NCI-H146 treated with DMSO at 0.1 percent for 48 hours (cell line): Measurements from ENCODE around the gene NKX1-2.
"Not testable (repeated sequence)": the region's sequence is repeated elsewhere in the genome, so short reads cannot be mapped to it uniquely, and the experiment has no call there.

Experiments
- DNase-seq: peaks from one replicate; lab custom pipeline; 2025; ENCODE audit not compliant: unreplicated experiment; lab: John Stamatoyannopoulos, UW

Gene NKX1-2

DNA sequence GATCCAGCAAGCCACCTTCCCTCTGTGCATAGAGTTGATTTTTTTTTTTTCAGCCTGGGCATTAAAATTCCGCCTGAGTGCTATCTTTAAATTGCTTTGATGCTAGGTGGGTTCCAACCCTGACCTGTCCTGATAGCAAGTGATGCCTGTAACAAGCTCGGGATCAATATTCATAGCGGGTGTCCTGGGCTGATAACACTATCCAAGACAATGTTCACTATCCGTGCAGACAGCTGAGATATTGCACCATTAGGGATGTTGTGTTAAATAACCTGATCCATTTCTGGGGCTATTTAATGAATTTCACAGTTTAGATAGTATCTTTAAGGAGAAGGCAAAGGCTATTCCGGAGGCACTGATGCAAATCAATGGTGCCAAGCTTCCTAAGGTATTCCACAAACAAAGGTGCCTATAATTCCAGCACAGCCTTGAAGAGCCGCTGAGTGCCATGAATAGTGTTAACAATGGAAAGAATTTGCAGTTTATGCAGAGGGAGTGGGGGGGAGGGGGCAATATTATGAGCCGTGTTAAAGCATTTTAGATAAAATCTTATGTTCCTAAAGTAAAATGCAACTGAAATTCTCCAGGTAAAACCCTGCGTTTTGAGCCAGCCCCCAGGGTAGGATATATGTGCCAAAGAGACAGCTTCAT is 4.2 kb upstream of the NKX1-2 start:
- peak; percentile 29 for DNase-seq

DNA sequence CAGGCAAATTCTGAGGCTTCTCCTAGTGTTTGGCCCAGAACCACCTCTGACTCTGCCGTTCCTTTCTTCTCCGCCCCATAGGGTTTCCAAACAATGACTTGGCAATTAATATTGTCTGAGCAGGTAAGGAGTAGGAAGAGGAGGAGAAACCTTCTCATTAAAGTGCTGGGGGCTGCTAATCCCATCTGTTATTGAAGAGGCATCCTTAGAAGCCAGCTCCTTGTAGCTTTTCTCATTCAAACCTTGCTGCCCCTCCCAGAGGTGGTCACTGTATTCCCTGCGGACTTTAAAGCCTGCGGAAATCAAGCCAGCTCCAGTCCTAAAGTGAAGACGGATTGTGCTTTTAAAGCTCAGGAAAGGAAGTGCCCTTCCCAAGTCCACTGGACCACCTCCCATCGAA is 1.4 kb upstream of the NKX1-2 start:
- no peak for DNase-seq

DNA sequence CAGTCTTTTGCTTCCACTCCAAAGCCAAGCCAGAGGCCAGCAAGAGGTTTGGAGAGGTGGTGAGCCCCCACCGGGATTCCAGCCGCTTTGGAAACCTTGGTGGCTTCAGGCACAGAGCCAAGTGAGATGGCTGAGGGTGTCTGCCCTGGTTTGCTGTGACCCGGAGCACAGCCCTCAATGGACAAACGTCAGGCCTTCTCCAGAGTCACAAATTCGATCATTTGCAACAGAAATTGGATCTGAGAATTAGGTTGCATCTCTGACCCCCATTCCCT is 885 bp upstream of the NKX1-2 start:
- no peak for DNase-seq

DNA sequence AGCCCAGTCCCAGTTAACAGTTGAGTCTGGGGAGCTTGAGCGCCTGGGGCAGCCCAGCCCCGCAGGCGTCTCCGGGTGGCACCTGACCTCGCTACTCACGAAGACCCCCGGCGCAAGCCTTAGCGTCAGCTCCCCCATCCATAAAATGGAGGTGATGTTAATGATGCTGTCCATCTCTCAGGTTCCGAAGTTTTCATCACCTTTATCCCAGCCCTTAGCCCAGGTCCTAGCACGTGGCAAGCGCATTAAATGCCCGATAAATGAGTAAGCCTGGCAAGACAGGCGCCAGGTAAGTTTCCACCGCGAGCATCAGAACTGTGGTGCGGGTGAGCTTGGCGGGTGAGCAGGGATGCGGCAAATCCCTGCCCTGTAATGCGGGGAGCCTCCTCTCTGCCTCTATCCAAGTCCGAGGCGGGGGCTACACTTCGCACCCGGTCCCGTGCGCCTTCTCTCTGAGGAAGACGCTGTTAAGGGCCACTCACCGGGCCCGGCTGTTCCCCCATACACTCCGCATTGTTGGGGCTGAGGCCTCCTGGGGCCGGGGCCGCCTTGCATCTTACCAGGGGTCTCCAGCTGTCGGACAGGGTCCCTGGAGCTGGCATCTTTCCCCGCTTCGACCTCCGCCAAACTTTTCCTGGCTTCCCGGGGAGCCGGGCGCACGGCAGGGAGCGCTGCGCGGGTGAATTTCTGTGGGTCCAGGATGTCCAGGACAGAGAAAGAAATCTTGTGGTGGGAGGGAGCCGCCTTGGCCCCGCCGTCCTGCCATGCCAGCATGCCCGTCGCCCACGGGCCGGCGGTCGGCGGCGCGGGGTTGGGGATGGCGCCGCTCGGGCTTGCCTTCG is 444 bp downstream of the NKX1-2 start:
- no peak for DNase-seq

DNA sequence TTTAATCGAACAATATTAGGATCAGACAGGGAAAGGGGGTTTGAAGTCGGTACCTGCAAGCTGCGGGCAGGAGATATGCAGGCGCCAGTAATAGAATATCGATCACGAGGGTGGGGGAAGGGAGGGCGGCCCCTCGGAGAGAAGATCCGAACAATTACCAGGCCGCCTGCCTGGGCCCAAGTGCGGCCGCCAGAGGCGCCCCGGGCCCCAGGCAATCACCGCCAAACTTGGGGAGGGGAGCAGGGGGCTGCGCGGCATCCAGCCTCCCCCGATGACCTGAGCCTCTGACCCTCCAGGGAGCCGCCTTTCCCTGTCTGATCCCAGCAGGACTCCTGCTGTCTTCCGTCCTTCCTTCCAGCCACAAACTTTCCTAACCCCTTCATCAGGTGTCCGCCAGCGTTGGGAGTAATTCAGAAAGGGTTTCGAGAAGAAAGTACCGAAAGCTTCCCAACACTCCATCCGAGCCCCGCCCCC is 1.1 kb downstream of the NKX1-2 start:
- no peak for DNase-seq

- no peak for DNase-seq
These were observed 1.9 kb downstream of the NKX1-2 start for GRCh38 chr10:124447751-124448466.

- no peak for DNase-seq
These were observed 2.7 kb downstream of the NKX1-2 start for GRCh38 chr10:124446830-124447750.

- DNase-seq, result not testable (repeated sequence)
These were observed 8.1 kb downstream of the NKX1-2 start for GRCh38 chr10:124441694-124442093.

GRCh38 chr10:124436191-124436638 is 13.6 kb downstream of the NKX1-2 start:
- DNase-seq, result no peak

DNA sequence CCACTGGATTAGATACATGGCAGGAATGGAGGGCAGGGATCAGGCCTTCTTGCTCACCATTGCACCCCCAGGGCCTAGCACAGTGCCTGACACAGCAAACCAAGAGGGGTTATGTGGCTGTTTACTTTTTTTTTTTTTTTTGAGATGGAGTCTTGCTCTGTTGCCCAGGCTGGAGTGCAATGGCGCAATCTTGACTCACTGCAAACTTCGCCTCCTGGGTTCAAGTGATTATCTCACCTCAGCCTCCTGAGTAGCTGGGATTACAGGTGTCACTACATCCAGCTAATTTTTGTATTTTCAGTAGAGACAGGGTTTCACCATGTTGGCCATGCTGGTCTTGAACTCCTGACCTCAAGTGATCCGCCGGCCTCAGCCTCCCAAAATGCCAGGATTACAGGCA is 14.2 kb downstream of the NKX1-2 start:
- DNase-seq, result not testable (repeated sequence)

GRCh38 chr10:124433461-124433860 is 16.4 kb downstream of the NKX1-2 start:
- no peak for DNase-seq

GRCh38 chr10:124430077-124430476 is 19.8 kb downstream of the NKX1-2 start:
- DNase-seq, result no peak

- no peak for DNase-seq
These were observed 20.3 kb downstream of the NKX1-2 start for GRCh38 chr10:124429576-124429975.

- DNase-seq, result no peak
These were observed 21.5 kb downstream of the NKX1-2 start for GRCh38 chr10:124428207-124428777.

DNA sequence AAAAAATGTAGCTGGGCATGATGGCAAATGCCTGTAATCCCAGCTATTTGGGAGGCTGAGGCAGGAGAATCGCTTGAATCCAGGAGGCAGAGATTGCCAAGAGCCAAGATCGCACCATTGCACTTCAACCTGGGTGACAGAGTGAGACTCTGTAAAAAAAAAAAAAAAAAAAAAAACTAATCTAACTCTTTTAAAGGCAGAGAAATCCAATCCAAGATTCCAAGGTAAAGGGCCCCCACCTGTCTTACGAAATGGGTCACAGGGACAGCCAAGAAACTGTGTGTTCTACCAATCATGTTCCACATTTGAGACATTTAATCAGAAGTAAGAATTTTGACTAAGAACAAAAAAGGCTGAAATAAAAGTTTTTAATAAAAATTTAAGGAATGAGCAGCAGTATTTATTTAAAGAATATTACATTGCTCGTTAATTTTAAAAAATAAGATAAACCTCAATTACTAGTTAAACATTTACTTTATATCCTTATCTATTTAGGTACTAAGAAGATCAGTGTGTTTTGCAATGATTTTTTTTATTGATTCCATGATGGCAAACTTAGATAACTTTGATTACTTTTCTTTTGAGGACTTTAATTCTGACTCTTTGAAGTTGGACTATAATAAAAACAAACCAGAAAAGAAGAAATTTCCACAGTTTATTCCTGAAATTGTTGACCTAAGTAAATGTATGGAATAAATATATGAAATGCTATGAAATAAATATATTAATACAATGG is 24.4 kb downstream of the NKX1-2 start:
- no peak for DNase-seq

DNA sequence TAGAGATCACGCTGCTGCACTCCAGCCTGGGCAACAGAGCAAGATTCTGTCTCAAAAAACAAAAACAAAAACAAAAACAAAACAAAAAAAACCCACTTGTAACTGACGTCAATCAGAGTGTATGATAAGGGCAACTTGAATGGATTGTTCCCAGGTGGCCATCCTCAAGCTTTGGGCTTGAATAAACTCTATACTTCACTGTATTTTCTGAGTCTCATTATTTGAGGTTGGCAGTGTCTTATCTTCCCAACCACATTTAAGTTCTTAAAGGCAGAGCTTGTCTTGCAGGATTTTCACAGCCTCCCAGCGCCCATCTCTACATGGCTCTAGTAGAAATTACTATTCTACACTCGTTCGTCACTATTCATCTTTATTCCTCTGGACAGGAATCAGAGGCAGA is 26.0 kb downstream of the NKX1-2 start:
- no peak for DNase-seq

- DNase-seq, result no peak
These were observed 27.1 kb downstream of the NKX1-2 start for GRCh38 chr10:124422742-124423141.

- no peak for DNase-seq
These were observed 29.6 kb downstream of the NKX1-2 start for GRCh38 chr10:124420254-124420653.

DNA sequence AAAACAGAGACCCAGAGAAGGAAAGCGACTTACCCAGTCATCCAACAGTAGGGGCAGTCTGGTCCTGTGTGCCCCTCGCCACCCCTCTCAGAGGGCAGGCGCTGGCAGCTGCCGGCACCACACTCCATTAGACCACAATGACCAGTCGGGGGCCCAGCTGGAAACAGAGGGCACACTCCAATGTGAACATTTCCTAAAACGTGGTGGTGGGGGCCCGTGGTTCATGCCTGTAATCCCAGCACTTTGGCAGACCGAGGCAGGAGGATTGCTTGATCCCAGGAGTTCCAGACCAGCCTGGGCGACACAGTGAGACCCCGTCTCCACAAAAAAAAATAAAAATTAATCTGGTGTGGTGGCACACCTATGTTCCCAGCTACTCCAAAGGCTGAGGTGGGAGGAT is 30.2 kb downstream of the NKX1-2 start:
- no peak for DNase-seq
